GM18520 (cell line): ENCODE results near the gene ZNF229.
"Not testable (repeated sequence)": the region's sequence is repeated elsewhere in the genome, so short reads cannot be mapped to it uniquely, and the experiment has no call there.

Experiments used
- ATAC-seq: cut with Tn5 transposase; IDR thresholded peaks from one replicate; pipeline ENCODE4 v1.9.1; 2021; ENCODE audit not compliant: unreplicated experiment

ZNF229 gene

GRCh38 chr19:44447916-44448674, at the start of gene ZNF229:
Gene ZNF229, minus strand, starts transcription at chr19:44448472. Its CDS starts 5,625 bp downstream, at chr19:44442847.
- ATAC-seq, result no peak

DNA sequence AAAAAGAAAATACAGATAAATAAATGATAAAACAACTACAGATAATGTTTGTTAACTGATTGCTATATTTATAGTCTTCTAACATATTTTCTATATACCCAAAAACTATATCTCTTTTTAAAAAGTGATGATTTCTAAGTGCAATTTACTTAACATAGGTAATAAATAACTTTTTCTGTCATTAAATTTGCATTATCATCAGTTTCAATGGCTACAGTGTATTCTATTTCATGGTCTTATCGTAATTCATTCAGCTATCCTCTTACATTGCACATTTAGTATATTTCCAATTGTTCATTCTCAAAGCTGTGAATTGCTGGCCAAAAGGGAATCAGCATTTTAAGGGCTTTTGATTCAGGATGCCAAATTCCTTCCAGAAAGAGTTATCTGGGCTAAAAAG, 48.4 kb upstream of the ZNF229 start:
- ATAC-seq, result no peak

DNA sequence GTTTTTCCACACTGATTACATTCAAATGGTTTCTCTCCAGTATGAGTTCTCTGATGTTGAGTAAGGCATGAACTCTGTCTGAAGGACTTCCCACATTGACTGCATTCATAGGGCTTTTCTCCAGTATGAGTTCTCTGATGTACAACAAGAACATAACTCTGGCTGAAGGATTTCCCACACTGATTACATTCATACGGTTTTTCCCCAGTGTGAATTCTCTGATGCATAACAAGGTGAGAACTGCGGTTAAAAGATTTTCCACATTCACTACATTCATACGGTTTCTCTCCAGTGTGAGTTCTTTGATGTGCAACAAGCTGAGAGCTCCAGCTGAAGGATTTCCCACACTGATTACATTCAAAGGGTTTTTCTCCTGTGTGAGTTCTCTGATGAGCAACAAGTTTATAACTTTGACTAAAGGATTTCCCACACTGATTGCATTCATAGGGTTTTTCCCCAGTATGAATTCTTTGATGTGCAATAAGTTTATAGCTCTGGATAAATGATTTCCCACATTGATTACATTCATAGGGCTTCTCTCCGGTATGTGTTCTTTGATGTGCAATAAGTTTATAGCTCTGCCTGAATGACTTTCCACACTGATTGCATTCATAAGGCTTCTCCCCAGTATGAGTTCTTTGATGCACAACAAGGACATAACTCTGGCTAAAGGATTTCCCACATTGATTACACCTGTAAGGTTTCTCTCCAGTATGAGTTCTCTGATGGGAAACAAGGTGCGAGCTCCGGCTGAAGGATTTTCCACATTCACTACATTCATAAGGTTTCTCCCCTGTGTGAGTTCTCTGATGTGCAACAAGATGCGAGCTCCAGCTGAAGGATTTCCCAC, 28.5 kb upstream of the ZNF229 start:
- ATAC-seq, result no peak

- not testable (repeated sequence) for ATAC-seq
These were observed 20.5 kb upstream of the ZNF229 start for GRCh38 chr19:44468730-44469129.

DNA sequence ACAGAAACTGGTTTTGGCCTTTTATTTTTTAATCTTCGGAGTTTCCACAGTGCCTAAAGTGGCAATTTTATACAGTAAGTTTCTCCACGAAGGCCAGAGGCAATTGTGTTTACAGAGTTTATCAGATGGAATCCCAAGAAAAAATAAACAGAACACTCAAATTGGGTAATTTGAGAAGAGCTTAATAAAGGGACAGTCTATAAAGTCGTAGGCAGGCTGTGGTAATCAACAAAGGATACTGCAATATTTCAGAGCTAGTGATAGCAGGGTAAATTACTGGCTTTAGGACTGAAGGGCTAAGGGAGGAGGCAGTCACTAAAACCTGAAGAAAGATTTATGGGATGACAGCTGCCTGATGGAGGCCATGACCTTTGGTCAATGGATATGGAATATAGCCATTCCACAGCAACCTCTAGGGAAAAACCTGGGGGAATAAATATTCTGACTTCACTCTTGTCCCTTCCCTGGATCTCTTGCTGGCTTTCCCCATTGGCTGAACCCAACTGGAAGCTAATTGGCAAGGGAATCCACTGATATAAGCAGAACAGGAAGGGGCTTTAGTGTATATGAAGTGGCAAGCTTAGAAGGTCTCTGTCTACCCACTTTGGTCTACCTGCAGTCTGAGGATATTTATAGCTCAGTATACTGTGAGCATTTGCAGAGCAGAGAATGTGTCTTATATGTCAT, 14.5 kb upstream of the ZNF229 start:
- not testable (repeated sequence) for ATAC-seq

DNA sequence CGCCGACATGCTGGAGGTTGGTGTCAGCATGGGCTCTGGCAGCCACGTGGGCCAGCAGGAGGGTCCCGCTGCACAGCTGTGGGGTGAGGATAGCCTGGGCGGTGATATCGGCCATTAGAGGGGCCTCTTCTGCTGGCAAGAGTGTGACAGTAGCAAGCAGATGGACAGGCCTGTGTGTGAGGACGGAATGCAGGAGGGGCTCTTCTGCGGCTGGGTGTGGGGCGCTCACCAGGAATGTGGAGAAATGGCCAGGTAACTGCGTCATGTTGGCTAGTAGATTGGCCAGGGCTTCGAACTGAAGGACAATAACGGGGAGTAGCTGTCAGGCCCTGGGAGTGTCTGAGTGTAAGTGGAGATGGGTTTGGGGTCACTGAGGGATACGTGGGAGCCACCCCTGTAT, 7.7 kb upstream of the ZNF229 start:
- not testable (repeated sequence) for ATAC-seq

GRCh38 chr19:44455100-44455499, 6.8 kb upstream of the ZNF229 start:
- ATAC-seq, result no peak

- ATAC-seq, result no peak
These were observed 4.1 kb upstream of the ZNF229 start for GRCh38 chr19:44452367-44452766.

GRCh38 chr19:44451687-44452086, 3.4 kb upstream of the ZNF229 start:
- ATAC-seq, result no peak

DNA sequence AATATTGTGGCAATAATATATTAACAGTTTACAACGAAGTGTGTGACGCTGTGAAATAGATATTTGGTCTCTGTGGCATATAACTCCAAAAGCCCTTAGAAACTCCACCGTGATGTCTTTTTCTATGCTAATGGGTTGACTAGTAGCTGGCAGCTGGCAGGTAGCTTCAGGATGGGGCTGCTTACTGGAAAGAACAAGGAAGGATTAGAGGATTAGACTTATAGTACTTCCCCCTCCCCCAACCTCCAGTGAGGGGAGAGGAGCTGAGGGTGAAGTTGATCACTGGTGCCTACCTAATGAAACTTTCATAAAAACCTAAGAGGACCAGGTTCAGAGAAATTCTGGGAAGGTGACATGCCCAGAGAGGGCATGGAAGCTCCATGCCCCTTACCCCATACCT, 9.8 kb downstream of the ZNF229 start:
- no peak for ATAC-seq

- ATAC-seq, result no peak
These were observed 12.8 kb downstream of the ZNF229 start for GRCh38 chr19:44435441-44435840.

GRCh38 chr19:44430956-44431355, 17.3 kb downstream of the ZNF229 start:
- no peak for ATAC-seq

DNA sequence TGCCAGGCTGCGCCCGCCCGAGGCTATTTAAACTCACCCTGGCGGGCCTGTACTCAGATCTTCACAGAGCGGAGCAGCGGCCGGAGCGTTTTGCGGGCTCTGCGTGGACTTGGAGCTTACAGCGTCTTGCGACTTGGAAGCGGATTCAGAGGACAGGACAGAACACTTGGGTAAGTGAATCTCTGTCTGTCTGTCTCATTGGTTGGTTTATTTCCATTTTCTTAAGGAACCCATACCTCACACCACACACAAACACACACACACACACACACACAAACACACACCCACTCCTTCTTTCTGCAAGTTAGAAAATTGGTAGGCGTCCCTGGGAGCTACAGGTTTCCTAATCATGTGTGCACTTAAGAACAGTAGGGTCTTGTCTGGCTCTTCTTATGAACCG, 32.7 kb downstream of the ZNF229 start:
- ATAC-seq, result not testable (repeated sequence)

DNA sequence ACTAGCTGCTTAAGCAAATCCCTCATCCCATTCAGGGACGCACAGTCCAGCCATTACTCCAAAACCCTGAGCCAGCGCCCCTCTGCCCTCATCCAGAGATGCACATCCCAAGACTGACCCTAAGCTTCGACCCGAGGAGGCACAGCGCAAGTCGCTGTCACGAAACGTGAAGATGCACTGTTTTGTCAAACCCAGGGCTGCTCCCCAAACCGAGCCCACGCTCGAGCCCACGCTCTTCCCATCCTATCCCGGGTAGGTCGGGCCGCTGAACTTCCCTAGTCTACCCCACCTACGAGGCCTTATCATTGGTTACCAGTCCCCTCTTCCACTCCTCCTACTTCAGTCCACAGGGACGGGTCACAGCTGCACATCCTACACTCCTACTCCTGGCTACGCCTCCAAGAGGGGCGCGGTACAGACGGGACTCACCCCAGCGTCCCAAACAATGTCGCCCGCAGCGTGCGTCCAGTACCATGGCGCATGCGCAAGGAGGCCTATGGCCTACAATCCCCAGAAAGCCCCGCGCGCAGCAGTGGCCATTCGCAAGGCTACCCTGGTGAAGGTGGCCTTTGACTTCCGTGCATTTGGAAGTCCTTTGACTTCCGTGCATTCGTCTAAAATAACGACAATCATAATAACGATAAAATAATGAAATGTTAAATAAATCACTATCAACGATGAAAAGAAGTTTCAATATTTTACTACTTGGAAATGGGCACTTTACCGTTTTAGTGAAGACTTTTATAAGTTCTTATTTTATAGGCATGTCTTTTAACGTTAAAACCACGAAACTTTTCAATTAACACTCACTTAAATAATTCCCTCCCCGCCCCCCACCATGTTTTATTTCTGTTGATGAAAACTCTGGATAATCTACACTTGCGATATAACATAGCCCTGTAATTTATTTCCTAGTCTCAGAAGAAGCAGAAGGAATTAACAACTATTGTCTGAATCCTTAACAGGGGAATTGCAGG, 46.8 kb downstream of the ZNF229 start, which contains the start of gene ZNF285:
ZNF285 (minus strand) TSS at position 470 of the 977 bp plus-strand sequence. CDS start 4,395 bp downstream, outside the sequence.
- ATAC-seq, result no peak

GRCh38 chr19:44389268-44389667, 59.0 kb downstream of the ZNF229 start:
- ATAC-seq, result not testable (repeated sequence)
